Measurements from ENCODE around the gene ZNFX1. TPM values are rescaled to one million over a fixed set of nuclear protein-coding genes. Genes with fewer than 3 reads are reported as not detected.

Gene ZNFX1
- total RNA-seq = 10 to 100 TPM; 48.7 to 59.4 TPM
- polyA plus RNA-seq = 10 to 100 TPM; 10.4 to 22.3 TPM
- long read RNA-seq, donor 1, partial matches to known transcripts = 366 of 458 reads
- long read RNA-seq, donor 1, other reads (novel, unspliced or antisense) = 88 of 458 reads
- long read RNA-seq, donor 2, partial matches to known transcripts = 52 of 63 reads
- long read RNA-seq, donor 2, other reads (novel, unspliced or antisense) = 11 of 63 reads

DNA sequence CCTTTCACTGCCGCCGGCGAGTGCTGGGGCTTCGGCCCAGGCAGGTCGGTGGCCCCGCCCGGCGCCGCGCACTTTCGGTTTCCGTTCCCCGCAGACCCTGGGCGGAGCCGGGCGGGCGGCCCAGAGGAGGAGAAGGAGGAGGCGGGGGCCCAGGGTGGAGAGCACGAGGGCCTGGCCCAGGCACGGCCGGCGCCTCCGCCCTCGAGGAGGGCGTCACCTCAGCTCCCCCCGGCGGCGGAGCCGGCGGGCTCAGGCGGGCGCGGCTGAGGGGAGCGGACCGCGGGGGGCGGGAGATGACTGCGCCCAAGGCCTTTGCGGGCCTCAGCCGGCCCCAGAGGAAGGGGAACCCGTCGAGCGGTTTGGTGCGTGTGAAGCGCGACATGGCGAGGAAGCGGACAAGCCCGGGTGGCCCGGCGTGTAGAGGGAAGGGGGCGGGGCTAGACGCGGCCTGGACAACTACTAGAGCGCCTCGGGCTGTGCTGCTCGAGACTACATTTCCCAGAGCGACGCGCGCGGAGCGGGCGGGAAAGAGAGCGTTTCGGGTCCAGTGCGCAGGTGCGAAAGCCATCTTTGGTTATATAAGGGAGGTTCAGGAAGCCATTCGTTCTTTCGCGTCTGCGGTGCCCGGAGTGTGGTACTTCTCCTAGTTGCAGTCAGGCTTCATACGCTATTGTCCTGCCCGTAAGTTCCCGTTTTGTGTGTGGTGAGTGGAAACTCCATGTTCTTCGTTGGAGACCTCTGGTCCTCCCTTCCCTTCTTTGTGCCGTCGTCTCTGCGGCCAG, at the start of gene ZNFX1:
Gene ZNFX1 (minus strand): TSS at position 22 of the 782 bp plus-strand sequence. CDS start 2,218 bp downstream, outside the sequence.
- Histone ChIP-seq H3K9me3 (ENCODE audit: control insufficient read depth, low read length) (no peaks in the 10 kb centered on the region), H3K4me1 (ENCODE audit: control insufficient read depth in 1 of 2, insufficient read depth in 2 of 2, low read length in 2 of 2) (no peaks in the 10 kb centered on the region), H3K36me3 (ENCODE audit: control insufficient read depth in 1 of 2, insufficient read depth in 2 of 2, low read length in 1 of 2) (peaks cover 8 to 9% of the 10 kb centered on the region in 2 donors), H3K4me3 (ENCODE audit: low read length in 2 of 2) (peak within 1 kb of the TSS; percentile 64 to 65), H3K27me3 (ENCODE audit: control insufficient read depth in 1 of 2, insufficient read depth in 2 of 2, low read length in 1 of 2) (no peaks in the 10 kb centered on the region), H3K27ac (ENCODE audit: low read depth in 1 of 2, low read length in 2 of 2) (peak within 1 kb of the TSS; percentile 32 to 70)
- peak; percentile 100 for DNase-seq
- peak; percentile 97 for ATAC-seq (ENCODE audit: low FRiP score)
- intact Hi-C loops (cut with DNase I) = no loop called here
- WGBS, 2 donors = 0% methylated on average over 49 to 80 of the region's 80 CpGs

- ATAC-seq (ENCODE audit: low FRiP score) = no peak
- intact Hi-C loops (cut with DNase I) = no loop called here
- no peaks in the 10 kb centered on the region for H3K9me3 ChIP-seq (ENCODE audit: control insufficient read depth, low read length)
- no peak overlapping the region for H3K27ac ChIP-seq (ENCODE audit: low read depth in 1 of 2, low read length in 2 of 2)
- H3K4me3 ChIP-seq (ENCODE audit: low read length in 2 of 2) = no peak overlapping the region
- H3K4me1 ChIP-seq (ENCODE audit: control insufficient read depth in 1 of 2, insufficient read depth in 2 of 2, low read length in 2 of 2) = no peaks in the 10 kb centered on the region
- DNase-seq = no peak
- WGBS, 2 donors = 12 to 15% methylated on average over 10 of the region's 10 CpGs
- no peaks in the 10 kb centered on the region for H3K27me3 ChIP-seq (ENCODE audit: control insufficient read depth in 1 of 2, insufficient read depth in 2 of 2, low read length in 1 of 2)
- no peaks in the 10 kb centered on the region for H3K36me3 ChIP-seq (ENCODE audit: control insufficient read depth in 1 of 2, insufficient read depth in 2 of 2, low read length in 1 of 2)
Measured at GRCh38 chr20:49326026-49326425, 48.2 kb upstream of the ZNFX1 start.

DNA sequence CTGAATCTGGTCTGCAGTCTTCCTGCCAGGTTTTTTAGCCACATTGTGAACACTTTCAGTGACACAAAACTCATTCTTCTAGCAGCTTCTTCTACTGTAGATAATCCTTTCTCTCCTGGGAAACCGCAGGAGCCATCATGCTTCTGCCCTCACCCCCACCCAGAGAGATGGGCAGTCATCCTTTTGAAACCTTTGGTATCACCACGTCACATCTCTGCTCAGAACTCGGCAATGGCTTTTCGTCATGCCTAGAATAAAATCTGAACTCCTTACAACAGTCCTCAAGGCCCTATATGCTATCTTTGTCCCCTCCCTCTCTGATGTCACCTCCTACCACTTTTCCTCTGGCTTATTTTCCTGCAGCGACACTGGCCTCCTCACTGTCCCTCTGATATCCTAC, 46.4 kb upstream of the ZNFX1 start:
- intact Hi-C loops (cut with DNase I) = no loop called here
- H3K4me3 ChIP-seq (ENCODE audit: low read length in 2 of 2) = no peak overlapping the region
- no peak overlapping the region for H3K27ac ChIP-seq (ENCODE audit: low read depth in 1 of 2, low read length in 2 of 2)
- peaks cover 0 to under 1% of the 10 kb centered on the region in 2 donors for H3K27me3 ChIP-seq (ENCODE audit: control insufficient read depth in 1 of 2, insufficient read depth in 2 of 2, low read length in 1 of 2)
- no peaks in the 10 kb centered on the region for H3K9me3 ChIP-seq (ENCODE audit: control insufficient read depth, low read length)
- 91 to 92% methylated on average over 5 of the region's 5 CpGs for WGBS, 2 donors
- H3K36me3 ChIP-seq (ENCODE audit: control insufficient read depth in 1 of 2, insufficient read depth in 2 of 2, low read length in 1 of 2) = no peaks in the 10 kb centered on the region
- no peaks in the 10 kb centered on the region for H3K4me1 ChIP-seq (ENCODE audit: control insufficient read depth in 1 of 2, insufficient read depth in 2 of 2, low read length in 2 of 2)
- ATAC-seq (ENCODE audit: low FRiP score) (no peak), DNase-seq (no peak)

- 63 to 73% methylated on average over 9 of the region's 9 CpGs for WGBS, 2 donors
- Histone ChIP-seq H3K36me3 (ENCODE audit: control insufficient read depth in 1 of 2, insufficient read depth in 2 of 2, low read length in 1 of 2) (no peaks in the 10 kb centered on the region), H3K27me3 (ENCODE audit: control insufficient read depth in 1 of 2, insufficient read depth in 2 of 2, low read length in 1 of 2) (peaks cover 0 to 1% of the 10 kb centered on the region in 2 donors), H3K27ac (ENCODE audit: low read depth in 1 of 2, low read length in 2 of 2) (no peak overlapping the region), H3K9me3 (ENCODE audit: control insufficient read depth, low read length) (no peaks in the 10 kb centered on the region), H3K4me3 (ENCODE audit: low read length in 2 of 2) (no peak overlapping the region), H3K4me1 (ENCODE audit: control insufficient read depth in 1 of 2, insufficient read depth in 2 of 2, low read length in 2 of 2) (no peaks in the 10 kb centered on the region)
- intact Hi-C loops (cut with DNase I) = no loop called here
- DNase-seq = no peak
- peak; percentile 64 for ATAC-seq (ENCODE audit: low FRiP score)
Measured at GRCh38 chr20:49323622-49324238, 45.9 kb upstream of the ZNFX1 start.

DNA sequence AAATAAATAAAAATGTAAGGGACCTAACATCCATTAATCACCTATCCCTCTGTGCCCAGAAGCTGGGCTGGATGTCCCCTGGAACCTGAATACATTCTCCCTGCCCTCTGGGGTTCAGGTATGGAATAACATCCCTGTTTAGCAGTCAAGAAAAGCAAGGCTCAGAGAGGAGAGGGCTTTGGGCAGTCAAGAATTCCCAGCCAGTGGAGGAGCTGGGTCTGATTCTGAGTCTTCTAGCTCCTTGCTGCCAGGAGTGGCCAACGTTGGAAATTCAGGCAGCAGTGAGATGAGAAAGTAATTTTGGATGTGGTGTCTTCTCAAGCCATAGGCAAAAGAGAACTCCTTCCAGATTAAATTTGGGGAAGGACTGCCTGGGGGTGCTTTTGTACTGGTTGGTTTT, 42.6 kb upstream of the ZNFX1 start:
- WGBS, 2 donors = 1 to 3% methylated on average over 1 of the region's 1 CpG
- DNase-seq (no peak), ATAC-seq (ENCODE audit: low FRiP score) (no peak)
- peaks cover 0 to 1% of the 10 kb centered on the region in 2 donors for H3K27me3 ChIP-seq (ENCODE audit: control insufficient read depth in 1 of 2, insufficient read depth in 2 of 2, low read length in 1 of 2)
- intact Hi-C loops (cut with DNase I) = no loop called here
- H3K9me3 ChIP-seq (ENCODE audit: control insufficient read depth, low read length) = no peaks in the 10 kb centered on the region
- H3K4me3 ChIP-seq (ENCODE audit: low read length in 2 of 2) = no peak overlapping the region
- no peak overlapping the region for H3K27ac ChIP-seq (ENCODE audit: low read depth in 1 of 2, low read length in 2 of 2)
- no peaks in the 10 kb centered on the region for H3K4me1 ChIP-seq (ENCODE audit: control insufficient read depth in 1 of 2, insufficient read depth in 2 of 2, low read length in 2 of 2)
- H3K36me3 ChIP-seq (ENCODE audit: control insufficient read depth in 1 of 2, insufficient read depth in 2 of 2, low read length in 1 of 2) = no peaks in the 10 kb centered on the region

DNA sequence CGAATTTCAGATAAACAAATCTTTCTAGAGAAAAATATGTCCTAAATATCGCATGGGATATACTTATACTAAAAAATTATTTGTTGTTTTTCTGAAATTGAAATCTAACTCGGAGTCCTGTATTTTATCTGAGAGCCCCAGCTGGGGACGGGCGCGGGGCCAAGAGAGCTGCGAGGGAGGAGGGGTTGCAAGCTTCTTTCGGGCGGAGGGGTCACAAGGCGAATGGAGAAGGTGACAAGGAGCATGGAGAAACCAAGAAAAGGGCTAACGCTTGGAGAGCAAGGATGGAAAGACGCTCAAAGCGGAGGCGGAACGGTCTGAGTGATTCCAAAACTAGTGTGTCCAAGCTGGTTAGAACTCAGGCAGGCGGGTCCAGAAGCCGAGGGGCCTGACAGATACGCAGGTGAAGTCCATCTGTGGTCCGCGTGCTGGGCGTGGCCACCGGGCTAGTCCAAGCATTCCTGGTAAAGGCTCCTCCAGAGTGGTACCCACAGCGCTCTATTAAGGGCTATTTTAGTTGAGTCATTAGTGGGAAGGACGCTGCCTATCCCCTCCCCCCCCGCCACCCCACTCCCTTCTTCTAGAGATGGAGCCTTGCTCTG, 41.5 kb upstream of the ZNFX1 start:
- 14 to 19% methylated on average over 25 of the region's 25 CpGs for WGBS, 2 donors
- H3K27ac ChIP-seq (ENCODE audit: low read depth in 1 of 2, low read length in 2 of 2) = no peak overlapping the region
- DNase-seq = no peak
- no peak overlapping the region for H3K4me3 ChIP-seq (ENCODE audit: low read length in 2 of 2)
- H3K36me3 ChIP-seq (ENCODE audit: control insufficient read depth in 1 of 2, insufficient read depth in 2 of 2, low read length in 1 of 2) = no peaks in the 10 kb centered on the region
- no peak for ATAC-seq (ENCODE audit: low FRiP score)
- no peaks in the 10 kb centered on the region for H3K9me3 ChIP-seq (ENCODE audit: control insufficient read depth, low read length)
- intact Hi-C loops (cut with DNase I) = no loop called here
- no peaks in the 10 kb centered on the region for H3K4me1 ChIP-seq (ENCODE audit: control insufficient read depth in 1 of 2, insufficient read depth in 2 of 2, low read length in 2 of 2)
- peaks cover 0 to 1% of the 10 kb centered on the region in 2 donors for H3K27me3 ChIP-seq (ENCODE audit: control insufficient read depth in 1 of 2, insufficient read depth in 2 of 2, low read length in 1 of 2)

DNA sequence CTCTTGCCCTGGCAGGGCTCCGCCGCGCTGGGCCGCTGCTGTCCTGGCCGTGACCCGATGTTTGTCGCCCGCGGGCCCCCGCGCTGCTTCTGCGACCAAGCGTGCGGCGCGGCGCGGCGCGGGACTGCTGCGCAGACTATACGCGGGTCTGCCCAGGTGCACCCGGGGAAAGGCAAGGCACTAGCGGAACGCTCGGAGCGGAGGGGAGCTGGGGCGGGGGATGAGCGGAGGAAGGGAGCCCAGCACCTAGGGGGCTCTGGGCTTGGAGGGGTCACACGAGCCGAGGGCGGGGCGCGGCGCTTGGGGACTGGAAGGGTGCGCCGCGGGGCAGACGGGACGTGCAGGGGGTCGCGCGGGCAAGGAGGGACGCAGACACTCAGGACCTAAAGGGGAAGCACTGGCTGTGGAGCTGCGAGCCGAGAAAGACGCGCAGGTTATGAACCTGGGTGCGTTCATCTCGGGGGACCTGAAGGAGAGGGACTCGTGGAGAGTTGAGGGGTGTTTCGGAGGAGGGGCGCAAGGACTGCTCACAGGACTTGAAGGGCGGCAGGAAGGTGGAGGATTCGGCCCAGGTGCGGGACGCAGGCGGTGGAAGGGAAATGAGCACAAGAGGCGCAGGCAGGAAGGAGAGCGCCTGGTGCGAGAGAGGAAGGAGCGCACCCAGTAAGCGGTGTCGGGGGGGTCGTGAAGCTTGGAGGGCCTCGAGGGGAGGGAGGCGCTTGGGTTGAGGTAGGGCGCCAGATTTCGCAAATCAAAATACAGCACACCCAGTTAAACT, 40.8 kb upstream of the ZNFX1 start:
- Histone ChIP-seq H3K4me1 (ENCODE audit: control insufficient read depth in 1 of 2, insufficient read depth in 2 of 2, low read length in 2 of 2) (no peaks in the 10 kb centered on the region), H3K9me3 (ENCODE audit: control insufficient read depth, low read length) (no peaks in the 10 kb centered on the region), H3K4me3 (ENCODE audit: low read length in 2 of 2) (no peak overlapping the region), H3K27ac (ENCODE audit: low read depth in 1 of 2, low read length in 2 of 2) (no peak overlapping the region), H3K27me3 (ENCODE audit: control insufficient read depth in 1 of 2, insufficient read depth in 2 of 2, low read length in 1 of 2) (peaks cover 0 to 1% of the 10 kb centered on the region in 2 donors), H3K36me3 (ENCODE audit: control insufficient read depth in 1 of 2, insufficient read depth in 2 of 2, low read length in 1 of 2) (no peaks in the 10 kb centered on the region)
- WGBS, 2 donors = 1% methylated on average over 70 of the region's 70 CpGs
- DNase-seq (peak in 1 of 2 donors; percentile 78), ATAC-seq (ENCODE audit: low FRiP score) (peak; percentile 26)
- intact Hi-C loops (cut with DNase I) = no loop called here

DNA sequence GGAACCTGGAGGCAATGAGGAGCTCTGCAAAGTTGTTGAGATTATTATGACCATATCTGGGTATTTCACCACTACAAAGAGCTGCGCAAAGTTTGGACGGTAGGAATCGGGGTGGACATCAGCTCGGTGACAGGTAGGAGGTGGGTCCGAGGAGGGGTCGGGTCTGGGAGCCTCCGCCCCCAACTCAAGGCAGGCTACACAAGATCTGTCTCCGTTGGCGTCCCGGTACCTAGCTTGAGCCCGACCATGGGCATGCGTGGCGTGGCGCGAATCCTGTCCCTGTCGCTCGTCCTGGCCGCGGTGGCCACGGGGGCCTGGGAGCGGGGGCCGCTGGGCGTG, 40.2 kb upstream of the ZNFX1 start:
- intact Hi-C loops (cut with DNase I) = no loop called here

More for the DNA sequence above, 40.2 kb upstream of the ZNFX1 start:
- Histone ChIP-seq H3K9me3 (ENCODE audit: control insufficient read depth, low read length) (no peaks in the 10 kb centered on the region), H3K4me3 (ENCODE audit: low read length in 2 of 2) (no peak overlapping the region), H3K36me3 (ENCODE audit: control insufficient read depth in 1 of 2, insufficient read depth in 2 of 2, low read length in 1 of 2) (no peaks in the 10 kb centered on the region), H3K27ac (ENCODE audit: low read depth in 1 of 2, low read length in 2 of 2) (no peak overlapping the region), H3K4me1 (ENCODE audit: control insufficient read depth in 1 of 2, insufficient read depth in 2 of 2, low read length in 2 of 2) (no peaks in the 10 kb centered on the region), H3K27me3 (ENCODE audit: control insufficient read depth in 1 of 2, insufficient read depth in 2 of 2, low read length in 1 of 2) (peaks cover 0 to 1% of the 10 kb centered on the region in 2 donors)
- WGBS, 2 donors = 5 to 6% methylated on average over 23 of the region's 23 CpGs
- DNase-seq = no peak
- peak; percentile 19 for ATAC-seq (ENCODE audit: low FRiP score)

All from aorta (tissue), 5 donors.